Kidney (tissue), 14 donors: ENCODE data around the gene BEAN1. TPM values are rescaled to one million over a fixed set of nuclear protein-coding genes. Genes with fewer than 3 reads are reported as not detected.

Experiments
- DNase-seq, 5 donors: peaks; one replicate each; pipeline ENCODE4 v3.0.0-alpha.2; 2013 to 2020
- FAIRE-seq: peaks from 2 replicates; lab custom pipeline; 2012; peaks lifted over from hg19 to GRCh38; lab: Jason Lieb, UNC
- H3K27ac ChIP-seq, 2 donors: one replicate each; pipeline ENCODE4 v1.7.0; 2013; ENCODE audit warnings: low read depth in 2 of 2, low read length in 2 of 2, inconsistent platforms in 1 of 2
- H3K27me3 ChIP-seq: one replicate; pipeline ENCODE4 v1.7.1; 2013; ENCODE audit warnings: low read length, inconsistent platforms; ENCODE audit not compliant: control insufficient read depth, insufficient read depth
- H3K36me3 ChIP-seq, 3 donors: one replicate each; pipeline versions ENCODE4 v1.7.0 to v1.7.1; 2013; ENCODE audit warnings: low read length in 3 of 3, control low read depth in 1 of 3, inconsistent platforms in 1 of 3; ENCODE audit not compliant: insufficient read depth in 3 of 3, control insufficient read depth in 2 of 3
- H3K4me1 ChIP-seq, 3 donors: one replicate each; pipeline versions ENCODE4 v1.7.0 to v1.7.1; 2013; ENCODE audit warnings: low read length in 3 of 3, inconsistent platforms in 1 of 3, low read depth in 1 of 3; ENCODE audit not compliant: control insufficient read depth in 2 of 3, insufficient read depth in 2 of 3
- H3K4me3 ChIP-seq, 3 donors: one replicate each; pipeline versions ENCODE4 v1.7.0 to v1.8.1; 2013; ENCODE audit warnings: low read length in 3 of 3, control low read depth in 1 of 3, inconsistent platforms in 1 of 3
- H3K9ac ChIP-seq, 3 donors: one replicate each; pipeline versions ENCODE4 v1.7.0 to v1.7.1; 2013; ENCODE audit warnings: low read length in 3 of 3, control low read depth in 1 of 3, inconsistent platforms in 1 of 3
- H3K9me3 ChIP-seq, 3 donors: one replicate each; pipeline versions ENCODE4 v1.7.0 to v1.7.1; 2013; ENCODE audit warnings: low read length in 3 of 3, control low read depth in 1 of 3, inconsistent platforms in 1 of 3; ENCODE audit not compliant: control insufficient read depth in 2 of 3, insufficient read depth in 1 of 3
- CTCF ChIP-seq: IDR thresholded peaks from 3 replicates; pipeline ENCODE4 v1.5.1; 2012; ENCODE audit warnings: mild to moderate bottlenecking, moderate library complexity, borderline replicate concordance; ENCODE audit not compliant: insufficient read depth; ENCODE audit errors: extremely low read depth
- intact Hi-C: fragments of 100-400 bp; cut with DNase I; formaldehyde crosslinking; loops from one replicate; pipeline ENCODE4 v1.11.1; 2022
- polyA plus RNA-seq: library from polyadenylated mRNA; stranded (reverse); fragments of 350-450 nt; fragmentation: Illumina TruSeq; extraction: RNeasy Lipid Tissue Mini Kit (QIAGEN cat#74804); gene quantifications from one replicate; pipeline ENCODE4 v1.2.3, GENCODE V29; 2014; ENCODE audit warnings: low read depth, low replicate concordance; ENCODE audit not compliant: insufficient read depth
- total RNA-seq: library from RNA; stranded (reverse); fragmentation: NEBNext Ultra II Directional; extraction: Animal tissue kit (Norgen Biotek cat#: 25700); gene quantifications from one replicate; pipeline ENCODE4 v1.2.1, GENCODE V29; 2021
- donor health status: control.
- donor health status: control.
- donor health status: control.
- donor health status: control.
- donor health status: control.
- donor health status: DM: yes; HTN: yes; CAD: no.
- donor health status: Normal renal cell carcinoma (clear cell type).

The BEAN1 gene
- total and polyA plus RNA-seq, 2 donors from 2014 or later = 0.47 to 2.4 TPM

GRCh38 chr16:66473051-66473571, 46.0 kb downstream of the BEAN1 start:
- peaks cover 0 to 2% (median 0%) of the 10 kb centered on the region in 3 donors for H3K4me1 ChIP-seq
- no peak for DNase-seq
- H3K9me3 ChIP-seq = no peaks in the 10 kb centered on the region
- no peak overlapping the region for H3K9ac ChIP-seq
- TF ChIP-seq CTCF = no peak
- no peaks in the 10 kb centered on the region for H3K36me3 ChIP-seq
- FAIRE-seq = no peak
- H3K27ac ChIP-seq = no peak overlapping the region
- intact Hi-C loops = no loop called here
- no peaks in the 10 kb centered on the region for H3K27me3 ChIP-seq
- no peak overlapping the region for H3K4me3 ChIP-seq

- Histone ChIP-seq H3K36me3 (no peaks in the 10 kb centered on the region), H3K9ac (no peak overlapping the region), H3K27ac (no peak overlapping the region), H3K4me1 (peaks cover 0 to 2% (median 0%) of the 10 kb centered on the region in 3 donors), H3K4me3 (no peak overlapping the region), H3K9me3 (no peaks in the 10 kb centered on the region), H3K27me3 (no peaks in the 10 kb centered on the region)
- FAIRE-seq (no peak), DNase-seq (no peak)
- TF ChIP-seq CTCF = no peak
- intact Hi-C loops = no loop called here
Measured at GRCh38 chr16:66473654-66474519, 46.8 kb downstream of the BEAN1 start.

- Histone ChIP-seq H3K27me3 (no peaks in the 10 kb centered on the region), H3K36me3 (no peaks in the 10 kb centered on the region), H3K4me1 (peaks cover 0 to 2% (median 0%) of the 10 kb centered on the region in 3 donors), H3K9ac (no peak overlapping the region), H3K9me3 (no peaks in the 10 kb centered on the region), H3K4me3 (no peak overlapping the region), H3K27ac (no peak overlapping the region)
- peak in 2 of 5 donors; percentile 25 to 54 for DNase-seq
- intact Hi-C loops = no loop called here
- FAIRE-seq = no peak
- TF ChIP-seq CTCF = no peak
Measured at GRCh38 chr16:66474750-66475199, 47.7 kb downstream of the BEAN1 start.
